Fibroblast of lung (primary cell): ENCODE results near the gene LIMCH1. TPM values are rescaled to one million over a fixed set of nuclear protein-coding genes. Genes with fewer than 3 reads are reported as not detected.
A peak's percentile ranks its signal among the peaks of the same experiment; 100 is the strongest.
"Not testable (repeated sequence)": the region's sequence is repeated elsewhere in the genome, so short reads cannot be mapped to it uniquely, and the experiment has no call there.

Source experiments
- DNase-seq, 2 donors: peaks; one replicate each; pipeline versions ENCODE4 v3.0.0 to v3.0.0-alpha.2; 2010; ENCODE audit warnings: low read depth in 2 of 2
- H2AFZ ChIP-seq: 2 replicates; pipeline ENCODE4 v1.5.1; 2012; ENCODE audit warnings: low read length, control low read depth, inconsistent platforms
- H3K27ac ChIP-seq: 2 replicates; pipeline ENCODE4 v1.5.1; 2011; ENCODE audit warnings: low read length, control low read depth; ENCODE audit not compliant: insufficient read depth
- H3K27me3 ChIP-seq: 2 replicates; pipeline ENCODE4 v1.5.1; 2011; ENCODE audit warnings: mild to moderate bottlenecking, low read length; ENCODE audit not compliant: control insufficient read depth, insufficient read depth
- H3K36me3 ChIP-seq: 2 replicates; pipeline ENCODE4 v1.5.1; 2011; ENCODE audit warnings: low read length; ENCODE audit not compliant: control insufficient read depth, insufficient read depth
- H3K4me1 ChIP-seq: 2 replicates; pipeline ENCODE4 v1.5.1; 2011; ENCODE audit warnings: low read length; ENCODE audit not compliant: control insufficient read depth, insufficient read depth; ENCODE audit errors: extremely low read depth
- H3K4me2 ChIP-seq: 2 replicates; pipeline ENCODE4 v1.5.1; 2011; ENCODE audit warnings: low read length, control low read depth; ENCODE audit not compliant: insufficient read depth; ENCODE audit errors: extremely low read depth
- H3K4me3 ChIP-seq, 4 experiments: fragments of 200-600 bp in 1 of 4; sonication (generic) in 1 of 4; replicated peaks in 1 of 4; 2 replicates each; pipeline ENCODE4 v1.5.1; 2011 to 2016; ENCODE audit warnings: low read length in 4 of 4, low read depth in 3 of 4, mild to moderate bottlenecking in 3 of 4, control low read depth in 2 of 4, inconsistent platforms in 1 of 4, mixed read lengths in 1 of 4; ENCODE audit not compliant: insufficient read depth in 1 of 4; ENCODE audit errors: control extremely low read depth in 1 of 4
- H3K79me2 ChIP-seq: 2 replicates; pipeline ENCODE4 v1.5.1; 2012; ENCODE audit warnings: mild to moderate bottlenecking, low read length, inconsistent platforms; ENCODE audit not compliant: control insufficient read depth, insufficient read depth
- H3K9ac ChIP-seq: 2 replicates; pipeline ENCODE4 v1.5.1; 2011; ENCODE audit warnings: mild to moderate bottlenecking, low read length, control low read depth; ENCODE audit not compliant: insufficient read depth
- H3K9me3 ChIP-seq: 2 replicates; pipeline ENCODE4 v1.5.1; 2012; ENCODE audit warnings: low read depth, low read length; ENCODE audit not compliant: control insufficient read depth, insufficient read depth
- H4K20me1 ChIP-seq: 2 replicates; pipeline ENCODE4 v1.5.1; 2011; ENCODE audit warnings: low read length; ENCODE audit not compliant: control insufficient read depth, insufficient read depth; ENCODE audit errors: extremely low read depth
- EZH2 ChIP-seq: IDR thresholded peaks from 2 replicates; pipeline ENCODE4 v1.5.1; 2012; ENCODE audit warnings: low read length, control low read depth, mild to moderate bottlenecking; ENCODE audit errors: missing control alignments
- polyA plus RNA-seq, 2 donors: library from polyadenylated mRNA; depleted of rRNA in 1 of 2; stranded (reverse) in 1 of 2; unstranded in 1 of 2; fragments of >200 nt; gene quantifications; 2 replicates each; pipeline ENCODE4 v1.2.1, GENCODE V29; 2011 to 2012; ENCODE audit warnings: missing spikeins in 1 of 2
- total RNA-seq: library from RNA; depleted of rRNA; stranded (reverse); fragments of >200 nt; gene quantifications from 2 replicates; pipeline ENCODE4 v1.2.1, GENCODE V29; 2014
- TF ChIP-seq, protein P1 (sequence below), 2 donors: IDR thresholded peaks in 1 of 2; conservative IDR thresholded peaks in 1 of 2; 1 replicate in 1 of 2; 2 replicates in 1 of 2; pipeline ENCODE4 v1.5.1; 2011 to 2012; ENCODE audit warnings: low read length in 2 of 2, control low read depth in 1 of 2, inconsistent platforms in 1 of 2, low read depth in 1 of 2, mild to moderate bottlenecking in 1 of 2

LIMCH1 gene
- total and polyA plus RNA-seq, 2 donors (not counting 1 experiment from before 2014, with no cell fraction given) = 2.8 to 4.6 TPM

DNA sequence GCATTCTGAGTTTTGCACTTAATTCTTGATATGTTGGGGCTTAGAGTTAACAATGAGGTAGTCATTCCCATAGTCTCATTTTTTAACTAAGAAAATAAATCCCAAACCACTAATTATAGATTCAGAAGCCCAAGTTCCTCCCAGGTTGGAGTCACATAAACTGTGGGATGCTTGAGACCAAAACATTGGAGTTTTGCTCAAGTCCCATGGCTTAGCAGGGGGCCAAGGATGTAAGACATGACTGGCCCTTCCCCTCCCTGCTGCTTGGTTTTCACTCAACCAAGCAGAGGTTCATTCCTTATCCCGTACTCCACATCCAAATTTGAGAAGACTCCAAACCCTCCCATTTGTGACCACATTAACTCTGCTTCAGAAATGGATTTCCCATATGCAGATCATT lies 101.3 kb downstream of the LIMCH1 start:
- no peak overlapping the region for H3K27ac ChIP-seq
- no peak for DNase-seq
- H3K27me3 ChIP-seq = no peaks in the 10 kb centered on the region
- H3K4me1 ChIP-seq = no peaks in the 10 kb centered on the region
- no peak overlapping the region for H3K9ac ChIP-seq
- no peaks in the 10 kb centered on the region for H3K79me2 ChIP-seq
- no peaks in the 10 kb centered on the region for H3K9me3 ChIP-seq
- H3K4me2 ChIP-seq = no peak overlapping the region
- H3K4me3 ChIP-seq = no peak overlapping the region
- H3K36me3 ChIP-seq = no peaks in the 10 kb centered on the region
- no peak overlapping the region for H2AFZ ChIP-seq
- no peaks in the 10 kb centered on the region for H4K20me1 ChIP-seq
- TF ChIP-seq EZH2 = no peak
- TF ChIP-seq, protein P1, sequence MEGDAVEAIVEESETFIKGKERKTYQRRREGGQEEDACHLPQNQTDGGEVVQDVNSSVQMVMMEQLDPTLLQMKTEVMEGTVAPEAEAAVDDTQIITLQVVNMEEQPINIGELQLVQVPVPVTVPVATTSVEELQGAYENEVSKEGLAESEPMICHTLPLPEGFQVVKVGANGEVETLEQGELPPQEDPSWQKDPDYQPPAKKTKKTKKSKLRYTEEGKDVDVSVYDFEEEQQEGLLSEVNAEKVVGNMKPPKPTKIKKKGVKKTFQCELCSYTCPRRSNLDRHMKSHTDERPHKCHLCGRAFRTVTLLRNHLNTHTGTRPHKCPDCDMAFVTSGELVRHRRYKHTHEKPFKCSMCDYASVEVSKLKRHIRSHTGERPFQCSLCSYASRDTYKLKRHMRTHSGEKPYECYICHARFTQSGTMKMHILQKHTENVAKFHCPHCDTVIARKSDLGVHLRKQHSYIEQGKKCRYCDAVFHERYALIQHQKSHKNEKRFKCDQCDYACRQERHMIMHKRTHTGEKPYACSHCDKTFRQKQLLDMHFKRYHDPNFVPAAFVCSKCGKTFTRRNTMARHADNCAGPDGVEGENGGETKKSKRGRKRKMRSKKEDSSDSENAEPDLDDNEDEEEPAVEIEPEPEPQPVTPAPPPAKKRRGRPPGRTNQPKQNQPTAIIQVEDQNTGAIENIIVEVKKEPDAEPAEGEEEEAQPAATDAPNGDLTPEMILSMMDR (conservative IDR thresholded peaks at IDR 0.05 in 1 of 2, IDR thresholded peaks at IDR 0.05 in 1 of 2; ENCODE audit: low read depth in 1 of 2, low read length in 2 of 2) = no peak

DNA sequence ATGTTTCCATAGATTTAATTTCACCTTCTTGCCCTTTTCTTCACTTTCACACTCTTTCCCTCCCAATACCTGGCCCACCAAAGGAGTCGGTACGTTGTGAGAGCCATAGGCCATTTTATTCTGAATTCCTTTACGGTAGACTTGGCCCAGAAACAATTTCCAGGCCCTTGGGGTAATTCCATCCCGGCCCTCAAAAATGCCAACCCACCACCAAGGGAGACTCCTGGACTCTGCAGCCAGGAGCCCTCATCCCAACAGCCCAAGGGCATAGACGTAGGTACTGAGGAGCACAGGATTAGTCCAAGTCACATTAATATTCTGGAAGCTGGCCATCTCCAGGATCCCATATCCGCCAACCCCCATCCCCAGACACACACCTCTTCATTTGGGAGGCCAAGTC lies 102.9 kb downstream of the LIMCH1 start:
- DNase-seq = no peak
- Histone ChIP-seq H3K4me2 (no peak overlapping the region), H3K79me2 (no peaks in the 10 kb centered on the region), H4K20me1 (no peaks in the 10 kb centered on the region), H3K27ac (no peak overlapping the region), H3K36me3 (no peaks in the 10 kb centered on the region), H3K27me3 (no peaks in the 10 kb centered on the region), H3K9me3 (no peaks in the 10 kb centered on the region), H3K4me3 (no peak overlapping the region), H2AFZ (no peak overlapping the region), H3K9ac (no peak overlapping the region), H3K4me1 (no peaks in the 10 kb centered on the region)
- TF ChIP-seq, protein P1 (conservative IDR thresholded peaks at IDR 0.05 in 1 of 2, IDR thresholded peaks at IDR 0.05 in 1 of 2; ENCODE audit: low read depth in 1 of 2, low read length in 2 of 2) = no peak
- TF ChIP-seq EZH2 = no peak

- not testable (repeated sequence) for H3K36me3 ChIP-seq, H3K9me3 ChIP-seq, H2AFZ ChIP-seq, H3K79me2 ChIP-seq, H3K4me1 ChIP-seq, H4K20me1 ChIP-seq, H3K9ac ChIP-seq, H3K4me3 ChIP-seq, H3K27me3 ChIP-seq, H3K4me2 ChIP-seq, H3K27ac ChIP-seq
- DNase-seq = peak in 1 of 2 donors; percentile 30
Measured at GRCh38 chr4:41642746-41643145, 104.8 kb downstream of the LIMCH1 start.

GRCh38 chr4:41643331-41643730 lies 105.4 kb downstream of the LIMCH1 start:
- H3K4me2 ChIP-seq = no peak overlapping the region
- no peaks in the 10 kb centered on the region for H3K9me3 ChIP-seq
- no peaks in the 10 kb centered on the region for H3K79me2 ChIP-seq
- no peaks in the 10 kb centered on the region for H3K36me3 ChIP-seq
- H3K27me3 ChIP-seq = no peaks in the 10 kb centered on the region
- H3K27ac ChIP-seq = no peak overlapping the region
- TF ChIP-seq, protein P1 (conservative IDR thresholded peaks at IDR 0.05 in 1 of 2, IDR thresholded peaks at IDR 0.05 in 1 of 2; ENCODE audit: low read depth in 1 of 2, low read length in 2 of 2) = no peak
- no peak for TF ChIP-seq EZH2
- peak in 1 of 2 donors; percentile 21 for DNase-seq
- H3K4me3 ChIP-seq = no peak overlapping the region
- H3K4me1 ChIP-seq = no peaks in the 10 kb centered on the region
- no peaks in the 10 kb centered on the region for H4K20me1 ChIP-seq
- no peak overlapping the region for H3K9ac ChIP-seq
- no peak overlapping the region for H2AFZ ChIP-seq
